SK-N-SH treated with all-trans-retinoic acid at 6 μM for 48 hours (cell line): ENCODE data around the gene NPHS1.
"Not testable (repeated sequence)": the region's sequence is repeated elsewhere in the genome, so short reads cannot be mapped to it uniquely, and the experiment has no call there.

ENCODE experiments used
- ATAC-seq: fragments of 200-7000 bp; cut with Tn5 transposase; 3 replicates; pipeline ENCODE4 v1.9.1; 2020; ENCODE audit warnings: mild to moderate bottlenecking, moderate library complexity
- BACH2 ChIP-seq: fragments of 250-450 bp; sonication (Bioruptor Pico); IDR thresholded peaks from 2 replicates; pipeline ENCODE4 v1.9.0; 2021; ENCODE audit warnings: mild to moderate bottlenecking, borderline replicate concordance
- CREB5 ChIP-seq: fragments of 250-450 bp; sonication (Bioruptor Pico); IDR thresholded peaks from 2 replicates; pipeline ENCODE4 v1.5.1; 2020; ENCODE audit warnings: low read depth, mild to moderate bottlenecking, moderate library complexity
- CSDC2 ChIP-seq: fragments of 250-450 bp; sonication (Bioruptor Pico); IDR thresholded peaks from 2 replicates; pipeline ENCODE4 v1.5.0; 2020; ENCODE audit warnings: mild to moderate bottlenecking, moderate library complexity
- CSRNP3 ChIP-seq: fragments of 250-450 bp; sonication (Bioruptor Pico); IDR thresholded peaks from 2 replicates; pipeline ENCODE4 v1.5.1; 2021; ENCODE audit warnings: mild to moderate bottlenecking, moderate library complexity
- ESRRG ChIP-seq: fragments of 250-450 bp; sonication (Bioruptor Pico); IDR thresholded peaks from 2 replicates; pipeline ENCODE4 v1.6.1; 2021; ENCODE audit warnings: mild to moderate bottlenecking
- GLIS3 ChIP-seq: fragments of 250-450 bp; sonication (Bioruptor Pico); IDR thresholded peaks from 2 replicates; pipeline ENCODE4 v1.5.0; 2020; ENCODE audit warnings: mild to moderate bottlenecking, moderate library complexity
- ISL1 ChIP-seq: fragments of 250-450 bp; sonication (Bioruptor Pico); IDR thresholded peaks from 2 replicates; pipeline ENCODE4 v2.1.2; 2022; ENCODE audit warnings: mild to moderate bottlenecking, moderate library complexity
- OSR1 ChIP-seq: fragments of 250-450 bp; sonication (Bioruptor Pico); IDR thresholded peaks from 2 replicates; pipeline ENCODE4 v1.8.0; 2022; ENCODE audit warnings: moderate library complexity, mild to moderate bottlenecking, inconsistent platforms
- PATZ1 ChIP-seq: fragments of 250-450 bp; sonication (Bioruptor Pico); IDR thresholded peaks from 2 replicates; pipeline ENCODE4 v1.8.0; 2020; ENCODE audit warnings: mild to moderate bottlenecking, moderate library complexity, borderline replicate concordance
- POU6F1 ChIP-seq: fragments of 250-450 bp; sonication (Bioruptor Pico); IDR thresholded peaks from 2 replicates; pipeline ENCODE4 v1.8.0; 2021; ENCODE audit warnings: low read depth, mild to moderate bottlenecking, moderate library complexity, borderline replicate concordance
- PPARA ChIP-seq: fragments of 250-450 bp; sonication (Bioruptor Pico); IDR thresholded peaks from 2 replicates; pipeline ENCODE4 v1.5.0; 2020; ENCODE audit warnings: mild to moderate bottlenecking, borderline replicate concordance
- RARB ChIP-seq: fragments of 250-450 bp; sonication (Bioruptor Pico); IDR thresholded peaks from 2 replicates; pipeline ENCODE4 v1.8.0; 2021; ENCODE audit warnings: mild to moderate bottlenecking, moderate library complexity
- SNAI2 ChIP-seq: fragments of 250-450 bp; sonication (Bioruptor Pico); IDR thresholded peaks from 2 replicates; pipeline ENCODE4 v1.5.0; 2020; ENCODE audit warnings: mild to moderate bottlenecking, moderate library complexity
- TCF4 ChIP-seq: fragments of 250-450 bp; sonication (Bioruptor Pico); IDR thresholded peaks from 2 replicates; pipeline ENCODE4 v1.8.0; 2021; ENCODE audit warnings: mild to moderate bottlenecking, moderate library complexity, borderline replicate concordance
- TOX ChIP-seq: fragments of 250-450 bp; sonication (Bioruptor Pico); IDR thresholded peaks from 2 replicates; pipeline ENCODE4 v1.8.0; 2021; ENCODE audit warnings: mild to moderate bottlenecking, moderate library complexity, borderline replicate concordance
- TSHZ2 ChIP-seq: fragments of 250-450 bp; sonication (Bioruptor Pico); IDR thresholded peaks from 2 replicates; pipeline ENCODE4 v1.5.0; 2020; ENCODE audit warnings: mild to moderate bottlenecking, moderate library complexity
- ZFP3 ChIP-seq: fragments of 250-450 bp; sonication (Bioruptor Pico); IDR thresholded peaks from 2 replicates; pipeline ENCODE4 v1.5.0; 2020; ENCODE audit warnings: mild to moderate bottlenecking, moderate library complexity
- ZFP30 ChIP-seq: fragments of 450-650 bp; formaldehyde crosslinking; IDR thresholded peaks from 2 replicates; pipeline ENCODE4 v1.5.0; 2022; ENCODE audit warnings: mild to moderate bottlenecking, moderate library complexity
- ZNF8 ChIP-seq: fragments of 450-650 bp; formaldehyde crosslinking; IDR thresholded peaks from 2 replicates; pipeline ENCODE4 v1.5.0; 2020; ENCODE audit warnings: mild to moderate bottlenecking, moderate library complexity

Gene NPHS1

GRCh38 chr19:35841961-35842595 is 10.2 kb downstream of the NPHS1 start (continued):
- TF ChIP-seq TSHZ2 (CRISPR knock-in tag) (no peak), CSRNP3 (CRISPR knock-in tag) (no peak), SNAI2 (CRISPR knock-in tag) (no peak), ESRRG (CRISPR knock-in tag) (no peak), TOX (CRISPR knock-in tag) (no peak), ZFP3 (CRISPR knock-in tag) (no peak)

- ATAC-seq, result not testable (repeated sequence)
Measured at GRCh38 chr19:35836096-35836495, 16.2 kb downstream of the NPHS1 start.

GRCh38 chr19:35833972-35834371 is 18.3 kb downstream of the NPHS1 start:
- ATAC-seq, result no peak
- TF ChIP-seq ISL1 (CRISPR knock-in tag) (no peak), ZFP3 (CRISPR knock-in tag) (no peak), GLIS3 (CRISPR knock-in tag) (no peak), ZNF8 (CRISPR knock-in tag) (no peak), CSDC2 (no peak), BACH2 (CRISPR knock-in tag) (no peak), TSHZ2 (CRISPR knock-in tag) (no peak), ESRRG (CRISPR knock-in tag) (no peak), ZFP30 (CRISPR knock-in tag) (no peak), CSRNP3 (CRISPR knock-in tag) (no peak), POU6F1 (no peak), TCF4 (CRISPR knock-in tag) (no peak), PATZ1 (no peak), TOX (CRISPR knock-in tag) (no peak), CREB5 (CRISPR knock-in tag) (no peak), OSR1 (CRISPR knock-in tag) (no peak), RARB (CRISPR knock-in tag) (no peak), PPARA (CRISPR knock-in tag) (no peak)
